Anterior cingulate cortex (tissue), 58 donors: ENCODE results near the gene SFT2D1.
"Not testable (repeated sequence)": the region's sequence is repeated elsewhere in the genome, so short reads cannot be mapped to it uniquely, and the experiment has no call there.

Experiments used
- DNase-seq, 58 donors: peaks; one replicate each; lab custom pipeline; 2025; lab: John Stamatoyannopoulos, UW

SFT2D1 gene

GRCh38 chr6:166365221-166365620 is 22.9 kb upstream of the SFT2D1 start:
- peak in 3 of 58 donors; percentile 3 to 17 (median 4) for DNase-seq

- peak in 3 of 58 donors; percentile 13 to 37 (median 14) for DNase-seq
These were observed 22.1 kb upstream of the SFT2D1 start for GRCh38 chr6:166364456-166364855.

- DNase-seq: not testable (repeated sequence)
These were observed 20.1 kb upstream of the SFT2D1 start for GRCh38 chr6:166362427-166362826.

- DNase-seq: no peak
These were observed 18.7 kb upstream of the SFT2D1 start for GRCh38 chr6:166361077-166361429.

- no peak for DNase-seq
These were observed 18.1 kb upstream of the SFT2D1 start for GRCh38 chr6:166360243-166361076.

- no peak for DNase-seq
These were observed 13.2 kb upstream of the SFT2D1 start for GRCh38 chr6:166355552-166355951.

- no peak for DNase-seq
These were observed 12.6 kb upstream of the SFT2D1 start for GRCh38 chr6:166354965-166355364.

GRCh38 chr6:166354143-166354542 is 11.8 kb upstream of the SFT2D1 start:
- no peak for DNase-seq

GRCh38 chr6:166353507-166353906 is 11.2 kb upstream of the SFT2D1 start:
- no peak for DNase-seq

GRCh38 chr6:166352923-166353322 is 10.6 kb upstream of the SFT2D1 start:
- no peak for DNase-seq

GRCh38 chr6:166351715-166352285 is 9.5 kb upstream of the SFT2D1 start:
- DNase-seq: peak in 13 of 58 donors; percentile 14 to 56 (median 22)

GRCh38 chr6:166348305-166348949 is 6.1 kb upstream of the SFT2D1 start:
- no peak for DNase-seq

- DNase-seq: no peak
These were observed 4.6 kb upstream of the SFT2D1 start for GRCh38 chr6:166346965-166347364.

GRCh38 chr6:166346449-166346848 is 4.1 kb upstream of the SFT2D1 start:
- DNase-seq: no peak

GRCh38 chr6:166345672-166346071 is 3.3 kb upstream of the SFT2D1 start:
- DNase-seq: not testable (repeated sequence)

GRCh38 chr6:166344921-166345320 is 2.6 kb upstream of the SFT2D1 start:
- not testable (repeated sequence) for DNase-seq

GRCh38 chr6:166344240-166344639 is 1.9 kb upstream of the SFT2D1 start:
- DNase-seq: no peak

GRCh38 chr6:166343150-166343487 is 774 bp upstream of the SFT2D1 start:
- no peak for DNase-seq

- no peak for DNase-seq
These were observed 382 bp downstream of the SFT2D1 start for GRCh38 chr6:166341977-166342348.

GRCh38 chr6:166341464-166341863 is 881 bp downstream of the SFT2D1 start:
- DNase-seq: no peak

GRCh38 chr6:166338854-166339253 is 3.5 kb downstream of the SFT2D1 start:
- DNase-seq: no peak

- no peak for DNase-seq
These were observed 5.5 kb downstream of the SFT2D1 start for GRCh38 chr6:166336847-166337246.
